ENCODE data around the gene SLAIN1.
A peak's percentile ranks its signal among the peaks of the same experiment; 100 is the strongest.

DNA sequence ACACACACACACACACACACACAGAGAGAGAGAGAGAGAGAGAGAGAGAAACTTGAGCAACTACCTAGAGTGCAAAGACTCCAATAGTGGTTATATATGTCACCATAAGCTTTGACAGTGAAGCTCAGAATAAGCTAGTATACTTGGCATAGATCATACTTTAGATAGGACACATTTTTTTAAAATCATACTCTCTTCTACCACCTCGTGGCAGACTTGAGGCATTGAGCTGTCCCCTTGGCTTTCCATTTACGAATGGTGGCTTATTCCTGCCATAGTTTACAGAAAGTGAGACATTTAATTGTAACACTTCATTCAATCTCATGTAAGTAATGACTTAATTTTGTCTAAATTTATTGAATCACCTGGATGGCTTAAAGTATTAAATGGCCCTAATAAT is 112.9 kb downstream of the SLAIN1 start:
- TF ChIP-seq, protein P1, sequence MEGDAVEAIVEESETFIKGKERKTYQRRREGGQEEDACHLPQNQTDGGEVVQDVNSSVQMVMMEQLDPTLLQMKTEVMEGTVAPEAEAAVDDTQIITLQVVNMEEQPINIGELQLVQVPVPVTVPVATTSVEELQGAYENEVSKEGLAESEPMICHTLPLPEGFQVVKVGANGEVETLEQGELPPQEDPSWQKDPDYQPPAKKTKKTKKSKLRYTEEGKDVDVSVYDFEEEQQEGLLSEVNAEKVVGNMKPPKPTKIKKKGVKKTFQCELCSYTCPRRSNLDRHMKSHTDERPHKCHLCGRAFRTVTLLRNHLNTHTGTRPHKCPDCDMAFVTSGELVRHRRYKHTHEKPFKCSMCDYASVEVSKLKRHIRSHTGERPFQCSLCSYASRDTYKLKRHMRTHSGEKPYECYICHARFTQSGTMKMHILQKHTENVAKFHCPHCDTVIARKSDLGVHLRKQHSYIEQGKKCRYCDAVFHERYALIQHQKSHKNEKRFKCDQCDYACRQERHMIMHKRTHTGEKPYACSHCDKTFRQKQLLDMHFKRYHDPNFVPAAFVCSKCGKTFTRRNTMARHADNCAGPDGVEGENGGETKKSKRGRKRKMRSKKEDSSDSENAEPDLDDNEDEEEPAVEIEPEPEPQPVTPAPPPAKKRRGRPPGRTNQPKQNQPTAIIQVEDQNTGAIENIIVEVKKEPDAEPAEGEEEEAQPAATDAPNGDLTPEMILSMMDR (conservative IDR thresholded peaks at IDR 0.05; ENCODE audit: low read depth, low read length): peak; percentile 65
- TF ChIP-seq EZH2 (IDR thresholded peaks at IDR 0.05; ENCODE audit: borderline replicate concordance, low read depth, low read length, poor library complexity, severe bottlenecking): no peak

Measured in A673 (cell line).